IPS-11a (cell line): ENCODE measurements around the gene NHLH1.
"Not testable (repeated sequence)": the region's sequence is repeated elsewhere in the genome, so short reads cannot be mapped to it uniquely, and the experiment has no call there.

Source experiments
- H3K4me3 ChIP-seq: one replicate; pipeline ENCODE4 v1.5.1; 2013; ENCODE audit warnings: low read depth, low read length, control low read depth

NHLH1 gene

DNA sequence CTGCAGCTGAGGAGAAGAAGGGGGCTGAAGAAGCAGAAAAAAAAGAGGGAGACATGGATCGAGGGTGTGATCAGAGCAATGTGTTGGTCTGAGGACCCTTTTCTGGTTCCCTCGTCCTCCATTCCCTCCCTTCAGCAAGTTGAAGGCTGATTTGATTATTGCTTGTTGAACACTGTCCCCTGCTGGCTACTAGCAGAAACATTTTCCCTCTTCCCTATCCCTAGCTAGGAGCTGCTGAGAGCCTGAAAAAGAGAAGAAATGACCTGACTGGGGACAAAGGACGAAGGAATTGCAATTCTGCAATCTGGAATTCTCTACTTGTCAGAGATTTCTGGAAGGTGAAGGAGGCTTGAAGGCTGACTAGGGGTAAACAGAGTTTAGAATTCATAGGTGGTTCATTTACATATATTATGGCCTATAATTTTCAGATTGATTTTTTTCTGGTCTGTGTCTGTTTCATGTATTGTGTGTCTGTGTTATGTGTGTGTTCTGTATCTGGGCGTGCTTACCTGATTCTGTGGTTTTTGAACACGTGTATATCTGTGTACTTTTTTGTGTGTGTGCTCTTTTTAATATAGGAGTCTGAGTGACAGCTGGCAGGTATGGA lies 9.8 kb downstream of the NHLH1 start:
- no peak overlapping the region for H3K4me3 ChIP-seq

DNA sequence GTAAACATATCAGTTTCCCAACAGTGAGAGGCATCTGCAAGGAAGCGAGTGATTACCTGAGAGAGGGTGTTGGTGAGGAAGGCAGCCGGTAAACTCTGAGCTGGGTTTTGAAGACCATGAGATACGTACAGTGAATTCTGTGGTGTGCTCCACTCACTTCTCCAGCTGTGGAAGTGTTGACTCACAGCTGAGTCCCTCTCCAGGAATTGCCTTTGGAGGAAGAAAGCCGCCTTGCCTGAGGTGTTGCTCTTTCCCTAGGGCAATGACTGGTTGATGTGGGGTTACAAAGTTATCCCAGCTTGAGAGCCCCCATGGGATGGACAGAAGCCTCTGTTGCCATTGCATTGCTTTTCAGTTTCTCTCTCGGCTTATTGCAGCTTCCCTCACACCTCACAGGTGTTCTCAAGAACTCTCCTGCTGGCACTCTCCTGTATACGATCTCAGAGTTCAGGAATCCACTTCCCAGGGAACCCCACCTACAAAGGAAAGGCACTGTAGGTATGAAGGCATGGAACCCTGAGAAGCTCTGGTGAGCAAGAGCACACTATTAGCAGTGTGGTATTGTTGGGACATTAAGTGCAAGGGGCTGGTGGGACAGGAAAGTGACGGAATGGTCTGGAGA lies 10.8 kb downstream of the NHLH1 start:
- no peak overlapping the region for H3K4me3 ChIP-seq

DNA sequence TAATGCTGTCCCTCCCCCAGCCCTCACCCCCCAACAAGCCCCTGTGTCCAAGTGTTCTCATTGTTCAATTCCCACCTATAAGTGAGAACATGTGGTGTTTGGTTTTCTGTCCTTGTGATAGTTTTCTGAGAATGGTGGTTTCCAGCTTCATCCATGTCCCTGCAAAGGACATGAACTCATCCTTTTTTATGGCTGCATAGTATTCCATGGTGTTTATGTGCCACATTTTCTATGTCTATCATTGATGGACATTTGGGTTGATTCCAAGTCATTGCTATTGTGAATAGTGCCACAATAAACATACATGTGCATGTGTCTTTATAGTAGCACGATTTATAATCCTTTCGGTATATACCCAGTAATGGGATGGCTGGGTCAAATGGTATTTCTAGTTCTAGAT lies 17.9 kb downstream of the NHLH1 start:
- not testable (repeated sequence) for H3K4me3 ChIP-seq

DNA sequence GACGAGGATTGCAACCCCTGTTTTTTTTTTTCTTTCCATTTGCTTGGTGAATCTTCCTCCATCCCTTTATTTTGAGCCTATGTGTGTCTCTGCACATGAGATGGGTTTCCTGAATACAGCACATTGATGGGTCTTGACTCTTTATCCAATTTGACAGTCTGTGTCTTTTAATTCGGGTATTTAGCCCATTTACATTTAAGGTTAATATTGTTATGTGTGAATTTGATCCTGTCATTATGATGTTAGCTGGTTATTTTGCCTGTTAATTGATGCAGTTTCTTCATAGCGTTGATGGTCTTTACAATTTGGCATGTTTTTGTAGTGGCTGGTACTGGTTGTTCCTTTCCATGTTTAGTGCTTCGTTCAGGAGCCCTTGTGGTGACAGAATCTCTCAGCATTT lies 21.5 kb downstream of the NHLH1 start:
- not testable (repeated sequence) for H3K4me3 ChIP-seq

DNA sequence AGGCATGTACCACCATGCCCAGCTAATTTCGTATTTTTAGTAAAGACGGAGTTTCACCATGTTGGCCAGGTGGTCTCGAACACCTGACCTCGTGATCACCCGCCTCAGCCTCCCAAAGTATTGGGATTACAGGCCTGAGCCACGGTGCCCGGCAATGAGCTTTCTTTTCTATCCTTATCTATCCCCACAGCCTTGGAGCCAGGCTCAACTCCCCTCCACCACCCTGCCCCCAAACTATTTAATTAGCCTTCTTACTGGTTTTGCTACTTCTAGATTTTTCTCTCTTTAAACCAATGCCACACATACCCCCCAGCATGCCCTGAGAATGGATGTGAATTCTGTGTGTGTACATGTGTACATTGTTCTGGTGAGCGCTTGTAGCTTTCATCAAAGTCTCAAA lies 27.8 kb downstream of the NHLH1 start:
- no peak overlapping the region for H3K4me3 ChIP-seq

DNA sequence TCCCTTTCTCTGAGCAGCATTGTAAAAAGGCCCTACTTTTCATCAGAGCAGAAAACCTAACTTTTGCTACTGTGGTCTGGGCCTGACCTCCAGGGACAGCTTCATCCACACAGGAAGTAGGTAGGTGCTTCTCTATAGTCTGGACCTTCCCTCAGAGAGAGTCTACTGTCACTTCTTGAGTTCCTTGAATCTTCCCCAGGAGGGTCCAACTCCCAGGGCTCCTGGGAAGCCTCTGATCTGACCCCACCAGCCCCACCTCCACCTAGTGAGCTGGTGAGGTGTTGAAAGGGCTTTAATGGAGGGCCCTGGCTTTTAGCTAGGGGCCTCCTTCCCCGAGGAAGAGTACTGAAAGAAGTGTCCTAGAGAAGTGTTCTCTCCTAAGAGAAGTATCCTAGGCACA lies 30.8 kb downstream of the NHLH1 start:
- H3K4me3 ChIP-seq: no peak overlapping the region

DNA sequence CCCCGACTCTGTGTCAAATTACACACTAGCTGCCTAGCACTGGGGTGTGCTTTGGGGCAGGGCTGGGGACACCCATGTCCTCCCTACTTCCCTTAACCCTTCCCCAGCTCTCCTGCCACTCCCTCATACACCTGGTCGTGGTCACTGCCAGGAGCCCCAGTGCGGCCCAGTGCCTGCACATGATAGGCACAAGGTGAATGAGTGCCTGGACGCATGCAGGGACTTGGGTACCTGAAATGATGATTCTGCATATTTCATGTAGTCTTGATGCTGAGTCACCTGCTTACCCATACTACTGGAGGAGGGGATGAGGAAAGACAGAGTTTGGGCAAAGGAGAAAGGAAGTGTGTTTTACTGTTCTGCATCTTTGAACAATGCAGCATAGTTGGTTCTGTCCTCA lies 32.0 kb downstream of the NHLH1 start:
- H3K4me3 ChIP-seq: no peak overlapping the region

DNA sequence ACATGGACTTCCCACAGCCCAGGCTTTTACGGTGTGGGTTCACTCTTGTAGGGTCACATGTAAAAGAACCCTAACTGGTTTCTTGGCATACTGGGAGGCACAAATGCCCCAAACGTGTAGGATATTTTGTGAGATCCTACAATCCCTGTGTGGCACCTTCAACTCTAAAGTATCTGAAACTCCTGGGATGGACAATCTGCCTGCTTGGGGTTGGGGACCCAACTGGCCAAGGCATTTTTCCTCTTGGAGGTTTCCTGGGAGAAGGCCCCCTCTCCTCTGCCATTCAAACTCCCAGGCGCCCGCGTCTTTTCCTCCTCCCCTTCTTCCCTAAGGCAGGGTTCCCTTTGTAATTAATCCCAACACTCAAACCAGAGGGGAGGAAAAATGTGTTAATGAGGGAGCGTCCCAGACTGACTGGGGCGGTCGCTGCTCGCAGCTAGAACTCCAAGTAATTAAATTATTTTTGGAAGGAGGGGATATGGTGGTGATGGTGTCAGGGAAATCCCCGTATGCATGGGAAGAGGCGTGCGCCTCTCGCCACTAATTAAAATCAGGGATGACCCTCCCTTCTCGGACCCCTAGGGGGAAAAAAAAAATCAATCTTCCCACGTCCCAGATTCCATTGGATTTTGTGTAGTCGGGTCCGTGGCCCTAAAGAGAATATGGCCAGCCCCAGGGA lies 32.8 kb downstream of the NHLH1 start:
- peak overlapping the region; percentile 45 for H3K4me3 ChIP-seq

DNA sequence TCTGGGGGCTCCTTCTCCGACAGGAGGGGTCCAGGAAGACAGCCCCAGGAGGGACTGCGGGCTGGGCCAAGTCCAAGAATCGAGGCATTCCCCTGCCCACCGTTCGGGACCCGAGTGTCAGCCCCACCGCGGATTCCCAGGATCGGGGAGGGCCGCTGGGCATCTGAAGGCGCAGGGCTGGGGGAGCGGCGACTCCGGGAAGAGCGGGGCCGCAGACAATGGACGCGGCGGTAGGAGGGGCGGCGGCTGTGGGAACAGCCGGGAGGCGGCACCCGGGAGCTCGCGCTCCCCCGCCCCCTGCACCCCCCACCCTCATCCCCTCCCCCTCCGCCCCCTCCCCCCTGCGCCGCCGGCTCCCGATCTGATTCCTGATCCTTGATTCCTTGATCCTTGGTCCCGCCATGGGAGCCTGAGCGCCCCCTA lies 33.4 kb downstream of the NHLH1 start, which contains the start of gene VANGL2:
Gene VANGL2, plus strand, starts transcription at position 342 of the 423 bp plus-strand sequence. CDS start 15,274 bp downstream, outside the sequence.
- H3K4me3 ChIP-seq: peak within 1 kb of the TSS; percentile 82

DNA sequence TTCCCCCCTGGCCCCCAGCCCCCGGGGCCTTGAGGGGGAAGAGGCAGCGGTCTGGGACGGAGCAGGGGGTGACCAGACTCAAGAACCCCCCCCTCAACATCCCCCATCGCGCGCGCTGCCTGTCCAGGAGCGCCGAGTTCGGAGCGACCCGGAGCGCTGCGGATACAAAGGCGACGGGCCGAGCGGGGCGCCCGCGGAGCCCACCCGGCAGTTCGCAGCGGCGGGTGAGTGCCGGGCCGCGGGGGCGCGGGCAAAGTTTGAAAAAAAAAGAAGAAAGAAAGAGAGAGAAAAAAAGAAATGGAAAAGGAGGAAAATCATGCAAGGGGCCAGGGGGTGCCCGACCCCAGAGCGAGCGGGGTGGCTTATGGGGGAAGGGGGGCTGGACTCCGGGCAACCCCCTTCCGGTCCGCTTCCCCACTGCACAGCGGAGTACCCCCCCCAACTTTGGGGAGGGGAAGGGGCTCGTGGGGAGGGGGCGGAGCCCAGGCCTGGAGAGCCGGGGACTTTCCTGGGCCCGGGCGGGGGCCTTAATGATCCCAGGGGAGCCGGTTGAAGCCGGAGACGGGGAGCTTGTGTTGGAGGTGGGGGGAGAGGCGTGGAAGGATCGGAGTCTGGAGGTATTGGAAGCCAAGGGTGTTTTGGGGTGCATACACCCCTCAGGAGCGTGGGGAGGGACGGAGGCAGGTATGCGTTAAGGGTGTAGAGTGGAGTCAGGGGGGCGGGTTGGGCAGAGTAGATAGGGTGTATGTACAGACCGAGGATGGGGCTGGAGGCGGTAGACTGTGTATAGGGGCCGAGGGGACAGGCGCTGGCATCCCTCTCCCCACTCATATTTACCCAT lies 34.0 kb downstream of the NHLH1 start:
- peak overlapping the region; percentile 82 for H3K4me3 ChIP-seq

DNA sequence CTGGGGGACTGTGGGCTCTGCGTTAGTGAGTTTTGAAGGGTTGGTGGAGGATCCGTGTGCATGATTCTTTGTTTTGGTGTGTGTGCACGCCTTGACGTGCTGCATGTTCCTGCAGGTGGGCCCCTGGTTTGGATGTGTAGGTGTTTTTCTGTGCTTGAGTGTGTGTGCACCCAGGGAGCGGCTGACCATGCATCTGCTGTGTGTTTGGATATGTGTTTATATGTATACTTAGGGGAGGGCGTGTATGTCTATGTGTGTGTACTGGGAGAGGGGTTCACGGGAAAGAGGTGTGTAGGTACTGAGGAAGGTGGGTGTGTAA lies 34.6 kb downstream of the NHLH1 start:
- H3K4me3 ChIP-seq: peak overlapping the region; percentile 82

DNA sequence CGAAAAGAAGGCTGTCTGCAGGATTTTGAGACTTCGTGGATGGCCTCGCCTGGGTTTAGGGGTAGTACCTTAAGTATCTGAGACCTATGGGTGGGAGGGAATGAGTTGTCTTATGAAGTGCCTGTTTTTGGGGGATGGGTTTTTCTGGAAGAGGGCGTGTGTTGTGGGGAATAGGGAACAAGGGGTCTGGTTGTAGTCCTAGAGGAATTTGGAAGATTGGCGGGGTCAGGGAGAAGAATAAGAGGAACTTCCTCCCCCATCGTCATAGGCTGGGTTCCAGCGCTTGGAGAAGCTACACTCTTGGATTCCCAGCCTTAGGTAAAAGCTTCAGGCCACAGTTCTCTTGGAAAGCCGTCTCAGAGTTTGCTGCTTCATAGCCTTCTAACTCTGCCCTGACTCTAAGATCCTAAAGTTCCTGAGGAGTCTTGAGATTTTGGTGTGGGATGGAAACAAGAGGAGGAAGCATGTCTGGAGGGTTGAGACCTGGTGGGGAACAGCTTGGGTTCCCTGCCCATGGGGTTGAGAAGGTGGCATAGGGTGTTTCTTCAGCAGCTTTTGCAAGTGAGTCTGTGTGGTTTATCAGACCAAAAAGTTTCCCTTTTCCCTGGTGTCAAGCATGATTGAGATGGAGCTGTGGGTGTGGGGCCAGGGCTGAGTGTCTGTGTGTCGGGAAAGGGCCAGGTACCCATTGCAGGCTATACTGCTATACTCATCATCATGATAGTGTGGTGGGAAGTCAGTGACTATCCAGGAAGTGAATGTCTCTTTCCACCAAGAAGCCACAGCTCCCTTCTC lies 35.3 kb downstream of the NHLH1 start:
- H3K4me3 ChIP-seq: peak overlapping the region; percentile 82

DNA sequence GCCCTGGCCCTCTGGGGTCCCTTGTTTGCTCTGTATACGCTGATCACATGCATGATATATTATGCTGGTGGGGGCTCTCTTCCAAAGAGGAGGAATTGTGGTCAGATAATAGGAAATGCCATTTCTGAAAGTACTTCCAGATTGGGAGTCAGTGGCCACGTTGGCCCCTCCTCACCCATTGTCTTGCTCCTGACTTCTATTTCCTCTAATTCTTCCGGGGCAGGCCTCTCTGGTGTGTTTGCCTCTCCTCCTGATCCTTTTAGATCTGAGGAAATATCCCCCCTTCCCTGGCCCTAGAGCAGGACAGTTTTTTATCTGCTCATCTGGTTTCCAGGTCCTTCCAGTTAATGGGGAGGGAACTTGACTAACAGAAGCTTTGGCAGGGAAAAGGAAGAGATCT lies 36.4 kb downstream of the NHLH1 start:
- no peak overlapping the region for H3K4me3 ChIP-seq

DNA sequence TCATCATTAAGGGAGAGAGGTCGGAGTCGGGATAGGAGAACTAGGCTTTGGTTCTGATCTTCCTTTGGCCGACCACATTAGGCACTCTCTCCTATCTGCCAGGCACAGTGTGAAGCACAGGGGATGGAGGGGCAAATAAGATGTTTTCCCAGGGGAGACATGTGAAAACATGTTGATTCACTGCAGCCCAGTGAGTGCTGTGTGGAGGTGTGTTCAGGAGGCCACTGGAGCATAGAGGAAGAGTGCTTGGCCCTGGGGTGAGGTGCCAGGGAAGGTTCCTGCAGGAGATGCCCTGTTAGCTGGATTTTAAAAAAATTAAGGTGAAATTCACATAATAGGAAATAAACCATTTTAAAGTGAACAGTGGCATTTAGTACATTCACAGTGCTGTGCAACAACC lies 37.2 kb downstream of the NHLH1 start:
- H3K4me3 ChIP-seq: no peak overlapping the region

DNA sequence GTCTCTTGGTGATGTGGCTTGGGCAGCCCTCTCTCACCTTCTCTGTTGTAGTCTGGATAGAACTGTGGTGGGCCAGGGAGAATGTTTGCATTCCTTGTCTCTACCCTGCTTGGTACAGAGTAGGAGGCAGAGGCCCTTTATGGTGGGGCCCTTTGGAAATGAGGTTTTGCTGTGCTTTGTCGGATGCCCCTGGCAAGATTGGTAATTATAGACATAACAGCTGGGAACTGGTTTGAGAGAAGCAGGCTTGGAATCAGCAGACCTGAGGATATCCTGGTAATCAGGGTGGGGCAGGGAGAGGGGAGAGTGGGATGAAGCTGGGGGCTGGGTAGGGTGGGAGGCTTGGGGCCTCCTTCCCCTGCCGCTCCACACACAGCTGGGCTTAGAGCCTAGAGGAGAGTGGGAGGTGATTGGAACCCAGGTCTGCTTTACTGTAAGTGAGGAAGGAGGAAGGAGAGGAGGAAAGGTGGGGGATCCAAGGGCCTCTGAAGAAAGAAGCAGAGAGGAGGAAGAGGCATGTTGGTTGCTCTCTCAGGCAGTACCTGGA lies 38.5 kb downstream of the NHLH1 start:
- no peak overlapping the region for H3K4me3 ChIP-seq

DNA sequence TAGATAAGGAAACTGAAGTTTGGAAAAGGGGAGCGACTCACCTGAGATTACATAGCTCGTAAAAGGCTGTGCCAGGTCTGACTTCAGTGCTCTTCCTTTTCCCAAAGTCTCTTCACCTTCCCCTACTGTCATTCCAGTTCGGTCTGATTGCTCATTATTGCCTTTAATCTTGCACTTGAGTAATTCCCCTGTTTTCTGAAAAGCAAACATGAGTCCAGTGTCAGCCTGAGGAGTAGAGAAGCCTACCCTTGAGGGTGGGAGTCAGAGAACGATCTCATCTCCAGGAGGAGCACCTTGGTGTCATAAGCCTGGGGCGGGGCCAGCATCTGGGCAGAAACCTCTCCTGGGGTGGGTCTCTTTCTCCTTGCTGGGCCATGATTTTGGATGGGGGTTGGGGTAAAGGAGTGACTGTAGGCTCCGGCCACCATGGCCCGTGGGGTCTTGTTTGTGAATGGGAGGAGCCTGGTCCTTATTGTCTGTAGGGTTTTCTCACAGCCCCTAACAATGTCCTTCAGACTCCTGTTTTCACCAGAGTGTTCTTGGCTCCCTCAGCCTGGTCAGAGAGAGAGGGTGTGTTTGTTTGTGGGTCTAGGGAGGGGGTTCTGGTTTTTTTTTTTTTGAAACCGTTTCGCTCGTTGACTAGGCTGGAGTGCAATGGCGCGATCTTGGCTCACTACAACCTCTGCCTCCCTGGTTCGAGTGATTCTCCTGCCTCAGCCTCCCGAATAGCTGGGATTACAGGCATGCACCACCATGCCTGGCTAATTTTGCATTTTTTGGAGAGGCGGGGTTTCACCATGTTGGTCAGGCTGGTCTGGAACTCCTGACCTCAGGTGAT lies 39.5 kb downstream of the NHLH1 start:
- no peak overlapping the region for H3K4me3 ChIP-seq

DNA sequence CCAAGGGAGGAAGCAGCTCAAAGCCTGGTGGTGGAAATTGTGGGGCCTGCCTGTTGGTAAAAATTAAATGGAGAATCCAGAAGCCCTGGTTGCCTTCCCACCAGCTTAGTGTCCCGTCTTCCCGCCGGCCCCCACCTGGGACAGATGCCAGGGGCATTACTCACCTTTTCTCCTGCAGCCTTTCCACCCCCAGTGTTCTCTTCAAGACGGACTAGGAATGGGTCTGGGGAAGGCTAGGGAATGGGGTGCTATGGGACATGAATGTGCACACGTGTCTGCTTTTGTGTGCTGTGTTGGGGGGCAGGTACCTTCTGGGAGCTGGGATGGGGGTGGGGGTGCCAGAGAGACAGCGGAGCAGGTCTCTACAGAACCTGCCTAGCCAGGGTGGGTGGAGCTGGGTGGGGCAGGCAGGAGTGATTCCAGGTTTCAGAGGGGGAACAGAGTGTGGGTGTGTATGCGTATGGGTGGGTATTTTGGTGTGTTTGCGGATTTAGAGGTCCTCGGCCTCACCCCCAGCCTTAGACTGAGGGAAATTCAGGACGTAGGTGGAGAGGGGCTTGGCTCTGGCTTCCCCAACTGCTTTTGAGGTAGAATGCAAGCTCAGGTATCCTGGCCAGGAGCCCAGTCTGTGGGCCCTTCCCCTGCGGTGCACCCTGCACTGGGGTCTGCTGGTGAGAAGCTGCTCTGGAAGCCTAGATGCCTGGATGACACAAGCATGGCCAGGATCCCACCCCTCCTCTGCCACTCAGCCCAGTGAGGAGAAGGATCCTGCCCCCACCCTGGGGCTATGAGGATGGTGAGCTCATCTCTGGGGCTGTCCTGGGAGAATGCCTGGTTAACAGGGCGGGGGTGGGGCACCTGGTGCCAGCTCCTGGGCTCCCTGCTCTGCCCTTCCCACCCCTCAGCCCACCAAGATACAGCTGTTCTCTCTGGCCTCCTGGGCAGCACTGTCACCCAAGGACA lies 41.2 kb downstream of the NHLH1 start:
- no peak overlapping the region for H3K4me3 ChIP-seq

DNA sequence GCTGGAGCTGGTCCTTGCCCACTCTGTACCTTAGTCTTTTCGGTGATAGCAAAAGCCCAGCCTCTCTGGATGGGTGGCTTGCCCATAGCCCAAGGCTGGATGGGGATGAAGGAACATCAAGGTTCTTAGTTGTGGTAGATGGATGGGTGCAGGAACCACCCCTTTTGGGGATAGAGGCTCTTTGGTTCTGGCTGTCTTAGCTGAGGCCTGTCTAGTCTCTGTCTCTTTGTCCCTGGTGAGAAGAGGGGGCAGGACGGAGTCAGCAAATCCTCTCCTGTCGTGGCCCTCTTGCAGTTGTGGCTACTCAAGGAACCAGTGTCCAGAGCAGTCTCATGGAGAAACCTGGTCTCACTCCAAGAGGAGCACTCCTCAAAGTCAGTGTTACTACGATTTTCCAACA lies 42.0 kb downstream of the NHLH1 start:
- H3K4me3 ChIP-seq: no peak overlapping the region

DNA sequence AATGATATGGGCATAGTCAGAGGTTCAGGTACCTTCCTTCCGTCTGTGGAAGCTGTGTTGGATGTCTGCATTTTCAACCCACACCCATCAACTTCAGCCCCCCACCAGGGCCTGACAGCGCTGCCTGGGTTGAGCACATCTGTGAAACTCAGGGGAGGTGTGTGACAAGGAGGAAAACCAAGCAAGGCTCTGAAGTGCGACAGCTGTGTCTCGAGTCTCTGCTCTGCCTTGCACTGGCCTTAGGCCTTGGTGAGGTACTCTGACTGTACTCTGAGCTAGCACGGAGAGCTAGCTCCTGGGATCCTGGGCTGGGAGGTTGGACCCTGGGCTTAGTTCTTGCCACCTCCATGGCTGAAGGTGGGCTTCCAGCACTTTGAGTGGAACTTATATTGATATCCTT lies 42.6 kb downstream of the NHLH1 start:
- no peak overlapping the region for H3K4me3 ChIP-seq
